Stimulated activated naive CD4-positive, alpha-beta T cell treated with Interleukin-2 at 50 U/mL for 16 hours (primary cell): ENCODE measurements around the gene PHF3.

Source experiments
- DNase-seq: peaks from one replicate; lab custom pipeline; 2025; lab: John Stamatoyannopoulos, UW

PHF3 gene, protein sequence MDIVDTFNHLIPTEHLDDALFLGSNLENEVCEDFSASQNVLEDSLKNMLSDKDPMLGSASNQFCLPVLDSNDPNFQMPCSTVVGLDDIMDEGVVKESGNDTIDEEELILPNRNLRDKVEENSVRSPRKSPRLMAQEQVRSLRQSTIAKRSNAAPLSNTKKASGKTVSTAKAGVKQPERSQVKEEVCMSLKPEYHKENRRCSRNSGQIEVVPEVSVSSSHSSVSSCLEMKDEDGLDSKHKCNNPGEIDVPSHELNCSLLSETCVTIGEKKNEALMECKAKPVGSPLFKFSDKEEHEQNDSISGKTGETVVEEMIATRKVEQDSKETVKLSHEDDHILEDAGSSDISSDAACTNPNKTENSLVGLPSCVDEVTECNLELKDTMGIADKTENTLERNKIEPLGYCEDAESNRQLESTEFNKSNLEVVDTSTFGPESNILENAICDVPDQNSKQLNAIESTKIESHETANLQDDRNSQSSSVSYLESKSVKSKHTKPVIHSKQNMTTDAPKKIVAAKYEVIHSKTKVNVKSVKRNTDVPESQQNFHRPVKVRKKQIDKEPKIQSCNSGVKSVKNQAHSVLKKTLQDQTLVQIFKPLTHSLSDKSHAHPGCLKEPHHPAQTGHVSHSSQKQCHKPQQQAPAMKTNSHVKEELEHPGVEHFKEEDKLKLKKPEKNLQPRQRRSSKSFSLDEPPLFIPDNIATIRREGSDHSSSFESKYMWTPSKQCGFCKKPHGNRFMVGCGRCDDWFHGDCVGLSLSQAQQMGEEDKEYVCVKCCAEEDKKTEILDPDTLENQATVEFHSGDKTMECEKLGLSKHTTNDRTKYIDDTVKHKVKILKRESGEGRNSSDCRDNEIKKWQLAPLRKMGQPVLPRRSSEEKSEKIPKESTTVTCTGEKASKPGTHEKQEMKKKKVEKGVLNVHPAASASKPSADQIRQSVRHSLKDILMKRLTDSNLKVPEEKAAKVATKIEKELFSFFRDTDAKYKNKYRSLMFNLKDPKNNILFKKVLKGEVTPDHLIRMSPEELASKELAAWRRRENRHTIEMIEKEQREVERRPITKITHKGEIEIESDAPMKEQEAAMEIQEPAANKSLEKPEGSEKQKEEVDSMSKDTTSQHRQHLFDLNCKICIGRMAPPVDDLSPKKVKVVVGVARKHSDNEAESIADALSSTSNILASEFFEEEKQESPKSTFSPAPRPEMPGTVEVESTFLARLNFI (N-terminal part only)

GRCh38 chr6:63635588-63636517 lies at the start of gene PHF3:
TSS of gene PHF3 (plus strand) at chr6:63635802. CDS start at chr6:63646552, 10,750 bp downstream.
- DNase-seq: peak; percentile 89

- no peak for DNase-seq
Observed at GRCh38 chr6:63589952-63590411, 45.6 kb upstream of the PHF3 start.

DNA sequence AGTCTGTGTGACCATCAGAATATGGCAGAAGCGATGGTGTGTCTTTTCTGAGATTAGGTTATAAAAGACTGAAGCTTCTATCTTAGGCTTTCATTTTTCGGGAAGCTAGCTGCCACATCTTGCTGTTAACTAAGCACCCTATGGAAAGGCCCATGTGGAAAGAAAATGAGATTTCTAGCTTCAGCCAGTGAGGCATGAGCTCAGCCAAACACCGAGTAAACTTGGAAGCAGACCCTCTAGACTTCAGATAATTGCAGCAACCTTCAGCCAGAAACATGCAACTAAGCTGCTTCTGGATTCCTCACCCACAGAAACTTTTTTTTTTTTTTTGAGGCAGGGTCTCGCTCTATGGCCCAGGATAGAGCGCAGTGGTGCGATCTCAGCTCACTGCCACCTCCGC lies 42.7 kb upstream of the PHF3 start:
- DNase-seq: no peak

- no peak for DNase-seq
Observed at GRCh38 chr6:63597141-63598048, 38.2 kb upstream of the PHF3 start.

GRCh38 chr6:63598049-63599036 lies 37.3 kb upstream of the PHF3 start:
- peak; percentile 64 for DNase-seq

DNA sequence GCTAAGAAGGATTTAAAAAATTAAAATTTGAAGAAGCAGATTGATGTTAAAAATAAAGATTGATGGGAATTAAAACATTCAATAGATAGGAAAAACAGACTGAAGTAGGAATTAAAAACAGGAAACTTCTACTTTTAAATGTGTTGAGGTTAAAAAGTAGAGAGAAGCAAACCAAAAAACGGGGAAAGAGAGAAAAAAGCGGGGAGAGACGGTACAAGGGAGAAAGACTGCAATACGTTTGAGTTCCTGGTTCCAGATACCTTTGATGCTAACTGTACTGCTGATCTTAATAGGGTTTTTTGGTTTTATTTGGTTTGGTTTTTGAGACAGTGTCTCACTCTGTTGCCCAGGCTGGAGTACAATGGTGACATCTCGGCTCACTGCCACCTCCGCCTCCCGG lies 36.4 kb upstream of the PHF3 start:
- no peak for DNase-seq

DNA sequence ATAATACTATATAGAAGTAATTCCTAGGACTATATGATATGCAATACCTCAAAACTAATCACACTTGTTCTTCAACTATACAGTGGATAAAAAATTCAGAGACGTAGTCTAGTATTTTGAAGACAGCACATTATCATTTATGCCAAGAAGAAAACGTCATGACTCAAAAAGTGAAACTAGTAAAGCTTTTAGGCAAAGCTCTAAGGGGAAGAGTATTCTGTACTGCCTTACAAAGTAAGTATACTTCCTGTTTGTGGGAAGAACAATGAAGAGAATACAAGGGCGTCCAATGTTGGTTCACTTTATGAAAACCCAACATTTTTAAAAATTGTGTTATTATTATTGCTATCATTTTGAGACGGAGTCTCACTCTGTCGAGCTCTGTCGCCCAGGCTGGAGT lies 35.5 kb upstream of the PHF3 start:
- no peak for DNase-seq

- no peak for DNase-seq
Observed at GRCh38 chr6:63609231-63609630, 26.4 kb upstream of the PHF3 start.

GRCh38 chr6:63610944-63611343 lies 24.7 kb upstream of the PHF3 start:
- no peak for DNase-seq

- no peak for DNase-seq
Observed at GRCh38 chr6:63611560-63611959, 24.0 kb upstream of the PHF3 start.

DNA sequence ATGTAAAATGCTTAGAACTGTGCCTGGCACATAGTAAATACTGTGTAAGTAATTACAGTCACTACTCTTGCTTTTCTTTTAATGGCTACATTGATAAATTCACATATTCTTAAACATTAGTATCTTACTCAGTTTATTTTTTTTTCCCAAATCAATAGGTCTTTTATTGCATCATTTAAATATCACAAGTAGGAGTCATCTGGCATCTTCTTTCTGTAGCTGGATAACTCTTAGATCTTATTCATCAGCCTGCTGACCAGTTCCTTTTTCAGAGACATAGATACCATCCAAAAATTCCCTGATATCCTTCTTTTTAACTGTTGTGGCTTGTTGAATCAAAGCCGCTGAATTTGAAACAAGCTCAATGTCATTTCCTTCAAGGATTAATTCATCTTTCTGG lies 20.0 kb upstream of the PHF3 start:
- no peak for DNase-seq

DNA sequence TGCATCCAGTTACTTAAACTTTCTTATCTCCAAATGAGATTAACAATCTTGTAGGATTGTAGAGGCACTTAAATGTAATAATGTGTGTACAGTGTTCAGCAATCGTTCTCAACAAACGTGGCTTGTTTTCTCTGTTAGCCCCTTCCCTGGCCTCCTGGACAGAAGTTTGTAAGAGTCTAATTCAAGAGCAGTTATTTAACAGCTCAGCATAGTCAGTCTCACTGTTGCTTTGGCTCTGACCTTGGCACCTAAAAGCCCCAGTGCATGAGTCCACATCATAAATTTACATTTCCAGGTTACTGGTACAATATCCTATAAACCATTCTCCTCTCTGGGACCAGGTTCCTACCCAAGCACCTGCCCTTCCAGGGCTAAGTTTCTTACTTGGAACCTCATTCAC lies 11.5 kb upstream of the PHF3 start:
- no peak for DNase-seq

DNA sequence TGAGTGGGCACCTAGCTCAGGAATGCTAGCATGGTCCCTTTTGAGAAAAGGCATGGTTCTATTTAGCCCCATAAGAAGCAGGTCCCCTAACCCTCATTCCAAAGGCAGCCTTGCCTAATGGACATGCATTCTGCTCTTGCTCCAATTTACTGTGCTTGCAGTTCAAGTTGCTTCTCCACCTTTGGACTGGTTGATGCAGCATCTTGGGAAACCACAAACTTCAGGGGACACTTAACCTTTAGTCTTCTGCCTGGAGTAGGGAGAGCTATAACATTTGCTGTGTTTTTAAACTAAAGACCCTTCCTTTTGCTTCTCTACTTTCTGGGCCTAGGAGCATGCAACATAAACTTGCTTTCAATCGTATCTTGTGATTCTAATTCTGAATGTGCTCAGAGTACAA lies 5.1 kb upstream of the PHF3 start:
- DNase-seq: no peak

DNA sequence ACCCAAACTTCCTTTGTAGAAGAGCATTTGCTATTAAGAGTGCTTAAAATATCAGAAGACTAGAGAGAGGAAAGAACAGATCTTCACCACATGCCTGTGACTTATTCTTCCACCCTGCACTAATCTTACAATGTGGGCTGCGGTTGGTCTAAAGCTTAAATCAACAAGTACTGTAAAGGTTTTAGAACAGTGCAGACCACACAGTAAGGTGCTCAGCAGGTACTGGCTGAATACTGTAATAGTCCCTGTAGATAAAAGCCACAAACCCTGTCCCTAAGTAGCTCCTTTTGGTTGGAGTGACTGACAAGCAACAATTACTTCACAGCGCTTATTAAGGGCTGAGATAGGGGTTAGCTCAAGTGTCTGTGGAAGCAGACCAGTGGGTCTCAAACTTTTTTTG lies 972 bp upstream of the PHF3 start:
- DNase-seq: no peak

DNA sequence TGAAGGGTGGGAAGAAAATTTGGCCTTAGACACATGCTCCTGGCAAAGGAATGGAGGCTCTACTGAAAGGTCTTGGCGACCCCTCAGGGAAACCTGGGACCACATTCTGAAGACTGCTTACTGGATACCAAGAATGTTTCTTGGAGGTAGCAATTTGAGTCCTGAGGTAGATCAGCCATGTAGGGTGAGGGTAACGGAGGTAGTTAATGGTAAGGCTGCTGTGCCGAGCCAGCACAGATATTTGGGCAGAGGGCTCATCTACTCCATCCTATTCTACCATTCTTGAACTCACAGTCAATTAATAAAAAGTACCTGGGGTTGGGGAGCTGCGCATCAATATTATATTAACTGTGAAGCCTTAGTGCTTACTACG lies 401 bp upstream of the PHF3 start:
- no peak for DNase-seq

DNA sequence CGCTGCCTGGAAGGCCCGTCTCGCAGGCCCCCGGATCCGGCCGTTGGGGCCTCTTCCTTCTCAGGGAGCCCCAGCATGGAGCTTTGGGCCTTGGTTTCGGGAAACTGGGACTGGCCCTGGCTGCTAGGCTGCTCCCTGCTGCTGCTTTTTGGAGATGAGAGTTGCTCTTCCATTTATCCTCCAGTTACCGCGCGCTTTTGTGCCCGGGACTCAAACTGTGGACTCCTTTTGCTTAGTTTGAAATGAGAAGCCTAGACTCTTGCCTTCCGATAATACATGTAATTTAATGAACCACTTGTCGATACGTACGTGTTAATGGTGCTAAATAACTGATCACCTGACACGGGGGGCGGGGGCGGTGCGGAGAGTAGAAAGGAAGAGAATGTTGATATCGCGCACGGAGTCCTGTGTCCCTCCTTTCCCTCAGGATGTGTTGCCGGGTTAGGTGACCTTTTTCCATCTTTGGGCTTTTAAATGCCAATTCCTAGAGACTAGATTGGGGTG lies 968 bp downstream of the PHF3 start:
- DNase-seq: peak; percentile 52

DNA sequence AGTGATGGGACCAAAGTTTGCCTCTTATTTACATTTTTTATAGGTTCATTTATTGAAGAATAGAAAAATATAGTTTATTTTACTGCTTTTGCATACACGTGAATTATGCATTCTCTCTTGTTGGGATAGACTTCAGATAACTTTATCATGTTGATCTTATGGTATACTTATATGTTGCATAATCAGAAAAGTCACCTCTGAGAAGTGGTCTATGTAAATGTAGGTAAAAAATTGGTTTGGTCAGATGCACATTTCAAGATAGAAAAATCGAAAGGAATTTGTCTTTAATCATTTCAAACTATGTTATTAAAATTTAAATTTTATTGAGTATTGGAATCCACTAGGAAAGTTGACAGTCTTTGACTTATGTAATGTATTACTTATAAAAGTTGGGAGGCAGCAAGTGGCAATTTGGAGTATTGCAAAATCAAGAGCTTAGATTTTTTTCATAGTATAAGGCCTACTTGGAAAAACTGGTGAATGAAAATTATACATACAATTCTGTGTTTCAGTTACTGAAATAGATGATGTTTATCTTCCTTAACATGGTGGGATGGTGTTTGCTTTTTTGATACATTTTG lies 2.4 kb downstream of the PHF3 start:
- DNase-seq: no peak

DNA sequence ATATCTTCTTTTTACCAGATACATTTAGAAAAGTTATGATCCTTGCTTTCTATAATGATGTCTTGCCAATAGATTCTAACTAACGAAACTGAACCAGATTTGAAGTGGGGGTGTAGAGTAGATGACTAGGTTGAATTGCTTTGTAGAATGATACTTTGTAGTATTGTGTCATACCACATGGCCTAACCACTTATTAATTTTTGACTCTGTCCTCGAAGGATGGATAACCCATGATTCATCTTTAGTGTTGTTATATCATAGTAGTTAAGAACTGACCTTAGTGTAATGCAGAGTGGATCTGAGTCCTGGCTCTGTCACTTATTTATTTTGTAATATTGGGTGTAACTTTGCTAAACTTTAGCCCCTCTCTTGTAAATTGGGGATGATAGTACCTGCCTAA lies 4.5 kb downstream of the PHF3 start:
- no peak for DNase-seq
